K562 (cell line): ENCODE data around the gene ZDHHC11B. TPM values are rescaled to one million over a fixed set of nuclear protein-coding genes. Genes with fewer than 3 reads are reported as not detected.

ENCODE experiments used
- ATAC-seq: fragments of 200-7000 bp; cut with Tn5 transposase; 3 replicates; pipeline ENCODE4 v1.9.1; 2020; ENCODE audit warnings: moderate library complexity
- BruUV-seq: library from RNA; stranded (reverse); fragments of 400-500 nt; replicated peaks from 2 replicates; lab custom pipeline; 2021; lab: Mats Ljungman, UMichigan
- CTCF ChIA-PET: fragments of 300-600 bp; formaldehyde crosslinking; extraction: SDS; loops from one replicate; lab custom pipeline; 2021; ENCODE audit warnings: low intra/inter-chr PET ratio; lab: Yijun Ruan, JAX
- POLR2A ChIA-PET: fragments of 300-600, 350-650 bp; sonication (Branson Sonifier 250); formaldehyde crosslinking; extraction: SDS; loops from one replicate; lab custom pipeline; 2021; ENCODE audit warnings: antibody characterized with exemption, inconsistent platforms; lab: Yijun Ruan, JAX
- DNase-seq, 4 experiments: peaks; one replicate each; pipeline versions ENCODE4 v3.0.0 to v3.0.0-alpha.2; 2011 to 2018; ENCODE audit warnings: low spot score in 3 of 4, mixed read lengths in 3 of 4; ENCODE audit errors: extremely low read depth in 1 of 4
- FAIRE-seq: peaks from 2 replicates; lab custom pipeline; 2011; peaks lifted over from hg19 to GRCh38; lab: Jason Lieb, UNC
- H2AFZ ChIP-seq: 2 replicates; pipeline ENCODE4 v1.6.0; 2011; ENCODE audit warnings: low read depth, low read length, control low read depth, inconsistent platforms
- H3K27ac ChIP-seq: fragments of 200-600 bp; 3 replicates; pipeline ENCODE4 v1.8.0; 2011; ENCODE audit warnings: low read depth, mild to moderate bottlenecking, control low read depth, inconsistent platforms, low read length, moderate library complexity, mixed read lengths; ENCODE audit errors: extremely low read depth
- H3K27me3 ChIP-seq, 2 experiments: fragments of 300-600 bp in 1 of 2; 2 replicates in 1 of 2; 3 replicates in 1 of 2; pipeline versions ENCODE4 v1.6.0 to v1.8.0; 2011; ENCODE audit warnings: inconsistent platforms in 2 of 2, low read length in 2 of 2, mild to moderate bottlenecking in 1 of 2, mixed read lengths in 1 of 2, moderate library complexity in 1 of 2; ENCODE audit not compliant: control insufficient read depth in 2 of 2, insufficient read depth in 2 of 2
- H3K36me3 ChIP-seq: fragments of 300-600 bp; 3 replicates; pipeline ENCODE4 v1.8.0; 2011; ENCODE audit warnings: mild to moderate bottlenecking, low read length, inconsistent platforms; ENCODE audit not compliant: control insufficient read depth, insufficient read depth
- H3K4me1 ChIP-seq, 2 experiments: fragments of 200-600 bp in 1 of 2; replicated peaks in 1 of 2; 2 replicates in 1 of 2; 3 replicates in 1 of 2; pipeline versions ENCODE4 v1.5.1 to v1.8.0; 2011; ENCODE audit warnings: inconsistent platforms in 2 of 2, low read length in 2 of 2, mild to moderate bottlenecking in 1 of 2, mixed read lengths in 1 of 2, moderate library complexity in 1 of 2; ENCODE audit not compliant: control insufficient read depth in 2 of 2, insufficient read depth in 2 of 2
- H3K4me2 ChIP-seq: 2 replicates; pipeline ENCODE4 v1.6.1; 2011; ENCODE audit warnings: low read length, control low read depth, inconsistent platforms, mixed read lengths; ENCODE audit not compliant: insufficient read depth
- H3K4me3 ChIP-seq: fragments of 200-600 bp; sonication (generic), shearing (Covaris generic); 2 replicates; pipeline ENCODE4 v1.5.1; 2016; ENCODE audit warnings: control low read depth, inconsistent platforms
- H3K79me2 ChIP-seq: fragments of 200-600 bp; 3 replicates; pipeline ENCODE4 v1.8.0; 2011; ENCODE audit warnings: low read length, inconsistent platforms; ENCODE audit not compliant: control insufficient read depth, insufficient read depth
- H3K9ac ChIP-seq, 2 experiments: 2 replicates each; pipeline versions ENCODE4 v1.6.0 to v1.6.1; 2011; ENCODE audit warnings: low read depth in 2 of 2, low read length in 2 of 2, control low read depth in 1 of 2, inconsistent platforms in 1 of 2, mild to moderate bottlenecking in 1 of 2, mixed read lengths in 1 of 2; ENCODE audit not compliant: insufficient read depth in 1 of 2
- H3K9me1 ChIP-seq: one replicate; pipeline ENCODE4 v1.6.0; 2011; ENCODE audit warnings: inconsistent platforms, mild to moderate bottlenecking, low read length, moderate library complexity; ENCODE audit not compliant: control insufficient read depth, insufficient read depth
- H3K9me3 ChIP-seq: replicated peaks from 2 replicates; pipeline ENCODE4 v1.5.1; 2011; ENCODE audit warnings: low read depth, low read length, inconsistent platforms; ENCODE audit not compliant: control insufficient read depth, insufficient read depth
- H4K20me1 ChIP-seq: replicated peaks from 2 replicates; pipeline ENCODE4 v1.6.1; 2011; ENCODE audit warnings: low read length, inconsistent platforms, mixed read lengths; ENCODE audit not compliant: control insufficient read depth, insufficient read depth
- FOXJ2 ChIP-seq: fragments of 200-800 bp; sonication (Bioruptor generic); IDR thresholded peaks from 2 replicates; pipeline ENCODE4 v1.6.1; 2016; ENCODE audit warnings: missing genetic modification characterization, missing compliant biosample characterization
- JUND ChIP-seq, 2 experiments: IDR thresholded peaks; 2 replicates in 1 of 2; 3 replicates in 1 of 2; pipeline ENCODE4 v1.6.1; 2011; ENCODE audit warnings: borderline replicate concordance in 2 of 2, low read depth in 2 of 2, low read length in 2 of 2, improper control_type of control experiment in 1 of 2, missing biosample characterization in 1 of 2, missing genetic modification characterization in 1 of 2, missing genetic modification reagents in 1 of 2
- NR1H2 ChIP-seq: sonication (generic); formaldehyde crosslinking; IDR thresholded peaks from 2 replicates; pipeline ENCODE4 v1.4.0; 2020; ENCODE audit warnings: mild to moderate bottlenecking, missing genetic modification reagents
- TCF7 ChIP-seq: sonication (generic); IDR thresholded peaks from 2 replicates; pipeline ENCODE4 v1.6.1; 2016; ENCODE audit warnings: antibody characterized with exemption, borderline replicate concordance
- THRAP3 ChIP-seq: fragments of 450-650 bp; IDR thresholded peaks from 2 replicates; pipeline ENCODE4 v1.6.1; 2016; ENCODE audit warnings: mild to moderate bottlenecking, inconsistent platforms, borderline replicate concordance
- ZFP30 ChIP-seq: fragments of 250-450 bp; sonication (Bioruptor Pico); IDR thresholded peaks from 2 replicates; pipeline ENCODE4 v1.8.0; 2022; ENCODE audit warnings: moderate library complexity, mild to moderate bottlenecking, inconsistent platforms, borderline replicate concordance
- ZNF589 ChIP-seq: fragments of 200-800 bp; sonication (Bioruptor generic); IDR thresholded peaks from 2 replicates; pipeline ENCODE4 v1.6.1; 2016; ENCODE audit warnings: low read depth, missing genetic modification characterization, missing compliant biosample characterization
- ZNF77 ChIP-seq: fragments of 250-450 bp; sonication (Bioruptor Pico); IDR thresholded peaks from 2 replicates; pipeline ENCODE4 v1.5.0; 2020
- WGBS: fragments of 100-300 bp; shearing (Covaris generic); methylation state at CpG from one replicate; pipeline ENCODE4 v1.1.6; 2016; ENCODE audit warnings: low coverage, mixed read lengths; ENCODE audit not compliant: insufficient coverage; ENCODE audit errors: missing lambda C conversion rate; 5-methylcytosine and 5-hydroxymethylcytosine counted together
- in situ Hi-C: fragments of 300-500 bp; cut with MboI; formaldehyde crosslinking; loops from 4 replicates; pipeline ENCODE4 v1.15.0; 2018; ENCODE audit warnings: inconsistent platforms, mixed read lengths
- intact Hi-C: fragments of 100-400 bp; cut with micrococcal nuclease; formaldehyde crosslinking; loops from 2 replicates; pipeline ENCODE4 v1.14.2; 2022
- polyA plus RNA-seq, 8 experiments: library from polyadenylated mRNA; depleted of rRNA in 4 of 8; stranded (reverse) in 5 of 8; unstranded in 3 of 8; fragments of >200 nt; fragmentation: Nextera tagmentation in 2 of 8; fragmentation: Illumina TruSeq in 1 of 8; extraction: Ambion mirVana in 2 of 8; extraction: Trizol in 1 of 8; gene quantifications; 2 replicates each; pipeline versions ENCODE4 v1.2.1 to v1.2.3, GENCODE V29; 2011 to 2014; ENCODE audit warnings: inconsistent platforms in 1 of 8, missing spikeins in 1 of 8
- total RNA-seq, 7 experiments: library from RNA; depleted of rRNA in 6 of 7; stranded (reverse); fragments of >200 nt in 6 of 7; fragmentation: Illumina TruSeq in 2 of 7; extraction: Trizol in 2 of 7; gene quantifications; 2 replicates each; pipeline versions ENCODE4 v1.2.1 to v1.2.3, GENCODE V29; 2011 to 2021; ENCODE audit warnings: low replicate concordance in 1 of 7

The ZDHHC11B gene
- total and polyA plus RNA-seq, 9 of the 15 experiments (the other 6 are each of a cell fraction or from before 2014, with no cell fraction given): 0.03 to 0.23 (median 0.15) TPM; not detected in 3

DNA sequence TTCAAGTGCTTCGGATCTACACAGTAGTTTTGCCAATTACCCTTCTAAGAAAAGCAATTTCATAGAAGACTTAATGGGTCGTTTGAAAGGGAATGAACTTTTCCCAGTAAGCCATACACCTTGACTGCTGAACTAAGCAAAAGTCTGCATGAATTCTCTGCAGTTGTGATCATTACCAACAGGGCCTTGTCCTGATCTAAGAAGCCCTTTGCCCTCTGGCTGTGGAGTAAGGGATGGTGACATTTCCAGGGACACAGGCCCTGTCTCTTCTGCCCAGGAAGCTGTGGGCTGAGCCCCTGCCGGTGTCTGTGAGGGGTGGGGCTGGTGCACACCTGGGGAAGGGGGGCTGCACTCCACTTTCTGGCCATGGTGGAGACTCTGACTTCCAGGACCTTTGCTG, 35.7 kb upstream of the ZDHHC11B start:
- DNase-seq (peak in 1 of 4 experiments; percentile 7), ATAC-seq (no peak), FAIRE-seq (no peak)
- TF ChIP-seq ZNF77 (CRISPR knock-in tag): no peak
- no peak for TF ChIP-seq NR1H2 (CRISPR knock-in tag)
- no peak for TF ChIP-seq ZFP30 (CRISPR knock-in tag)
- no peak for TF ChIP-seq JUND (IDR thresholded peaks at IDR 0.05; ENCODE audit: borderline replicate concordance, low read depth, low read length)
- TF ChIP-seq JUND (tag; IDR thresholded peaks at IDR 0.05; ENCODE audit: borderline replicate concordance, low read depth, low read length): no peak
- TF ChIP-seq THRAP3: no peak
- TF ChIP-seq TCF7: no peak
- no peak for TF ChIP-seq FOXJ2
- TF ChIP-seq ZNF589: no peak
- Histone ChIP-seq H3K27me3 (peaks cover 35 to 54% of the 10 kb centered on the region in 2 experiments), H2AFZ (no peak overlapping the region), H3K9ac (no peak overlapping the region), H3K4me3 (no peak overlapping the region), H3K4me1 (no peaks in the 10 kb centered on the region), H3K36me3 (no peaks in the 10 kb centered on the region), H3K4me2 (no peak overlapping the region), H3K9me1 (no peaks in the 10 kb centered on the region), H3K9me3 (peaks cover 2% of the 10 kb centered on the region; the same call in 1 of the 2 replicates), H3K79me2 (no peaks in the 10 kb centered on the region), H4K20me1 (no peaks in the 10 kb centered on the region; the same call in 1 of the 2 replicates), H3K27ac (no peak overlapping the region)
- CTCF ChIA-PET: no interaction called here
- 0% methylated on average over 3 of the region's 3 CpGs for WGBS
- BruUV-seq: no TSS peak
- intact Hi-C loops: no loop called here
- POLR2A ChIA-PET: no interaction called here
- in situ Hi-C loops: loop anchor here (5.0 kb wide), 1 partner anchor 88 kb away; no protein-coding TSS in a partner anchor
